Stomach (tissue), 4 donors: Measurements from ENCODE around the gene SORCS2.

Experiments
- CTCF ChIP-seq, 7 experiments: fragments of 450-650 bp in 4 of 7; fragments of 200-600 bp in 3 of 7; sonication (generic) in 3 of 7; IDR thresholded peaks; one replicate each; pipeline ENCODE4 v1.5.1; 2016 to 2019; ENCODE audit warnings: antibody characterized with exemption in 7 of 7, control low read depth in 2 of 7, mild to moderate bottlenecking in 1 of 7
- EP300 ChIP-seq: sonication (generic); formaldehyde crosslinking; IDR thresholded peaks from one replicate; pipeline ENCODE4 v1.6.1; 2017; ENCODE audit warnings: antibody characterized with exemption

DNA sequence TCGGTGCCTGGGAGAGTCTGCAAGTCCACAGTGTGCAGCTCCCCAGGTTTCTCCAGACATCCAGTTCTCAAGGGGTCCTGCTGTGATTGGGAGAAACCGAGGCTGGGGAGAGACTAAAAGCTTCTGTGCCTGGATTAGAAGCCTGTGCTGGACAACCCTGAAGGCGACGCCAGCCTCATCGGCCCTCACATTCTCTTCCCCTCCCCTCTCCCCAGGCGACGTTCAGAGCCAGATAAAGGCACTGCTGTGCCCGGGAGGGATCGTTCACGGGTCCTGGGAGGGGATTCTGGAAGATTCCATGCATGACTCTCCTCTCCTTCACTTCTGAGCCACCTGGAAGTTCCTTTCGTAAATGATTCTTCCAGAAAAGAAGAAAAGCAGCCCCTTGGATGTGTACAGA, 114.6 kb downstream of the SORCS2 start:
- TF ChIP-seq CTCF (IDR thresholded peaks at IDR 0.05) (no peak), EP300 (no peak)
